Ovary (tissue), 10 donors: ENCODE data around the gene USP17L10. TPM values are rescaled to one million over a fixed set of nuclear protein-coding genes. Genes with fewer than 3 reads are reported as not detected.
"Not testable (repeated sequence)": the region's sequence is repeated elsewhere in the genome, so short reads cannot be mapped to it uniquely, and the experiment has no call there.

Experiments
- DNase-seq, 5 donors: peaks; one replicate each; pipeline ENCODE4 v3.0.0-alpha.2; 2019 to 2020
- H3K27ac ChIP-seq, 2 donors: fragments of 200-600 bp; one replicate each; pipeline versions ENCODE4 v1.5.1 to v1.8.0; 2019 to 2022
- H3K27me3 ChIP-seq: fragments of 200-600 bp; one replicate; pipeline ENCODE4 v1.8.0; 2022
- H3K36me3 ChIP-seq: fragments of 200-600 bp; sonication (generic); one replicate; pipeline ENCODE4 v1.5.1; 2019
- H3K4me1 ChIP-seq: one replicate; pipeline ENCODE4 v1.8.1; 2013; ENCODE audit warnings: mild to moderate bottlenecking, moderate library complexity; ENCODE audit not compliant: insufficient read depth
- H3K4me3 ChIP-seq: fragments of 200-600 bp; sonication (generic); one replicate; pipeline ENCODE4 v1.5.1; 2017
- H3K9me3 ChIP-seq, 2 donors: fragments of 200-600 bp in 1 of 2; sonication (generic) in 1 of 2; one replicate each; pipeline versions ENCODE4 v1.5.1 to v1.8.1; 2013 to 2019; ENCODE audit warnings: mild to moderate bottlenecking in 1 of 2, moderate library complexity in 1 of 2
- WGBS, 3 donors: extraction: QIAGEN DNeasy Blood & Tissue Kit in 1 of 3; methylation state at CpG; one replicate each; pipeline versions ENCODE4 v1.1.5 to v1.1.7; 2013 to 2017; 5-methylcytosine and 5-hydroxymethylcytosine counted together
- intact Hi-C, 4 donors: fragments of 100-400 bp; cut with DNase I; formaldehyde crosslinking; loops; one replicate each; pipeline versions ENCODE4 v1.11.0 to v1.15.1; 2022 to 2023
- long read RNA-seq, 3 donors: library from polyadenylated mRNA in 2 of 3; unstranded in 2 of 3; transcript quantifications; one replicate each; pipeline ENCODE4 v2.0.0 and lab custom pipeline, GENCODE V29; 2021 to 2026
- polyA plus RNA-seq, 2 donors: library from polyadenylated mRNA; stranded (reverse); fragments of 200-250 nt in 1 of 2; fragments of 350-450 nt in 1 of 2; fragmentation: Illumina TruSeq in 1 of 2; extraction: RNeasy Lipid Tissue Mini Kit (QIAGEN cat#74804) in 1 of 2; gene quantifications; one replicate each; pipeline ENCODE4 v1.2.3, GENCODE V29; 2013 to 2014
- total RNA-seq, 7 donors: library from RNA; depleted of rRNA in 2 of 7; stranded (reverse); fragments of >200 nt in 2 of 7; fragmentation: NEBNext Ultra II Directional in 3 of 7; extraction: Animal tissue kit (Norgen Biotek cat#: 25700) in 3 of 7; gene quantifications; one replicate each; pipeline versions ENCODE4 v1.1.0 to v1.2.4, GENCODE V29; 2016 to 2023
- donor health status: DM: no; HTN: no; CAD: no; lungs with moderate emphysema.
- donor health status: DM: no; HTN: no; CAD: no.
- donor health status: Bipolar disorder and iron deficiency.
- donor health status: DM: yes; HTN: yes; CAD: no.
- donor health status: DM: no; HTN: no; CAD: no.
- donor health status: DM: yes; HTN: yes; CAD: no.

USP17L10 gene, protein sequence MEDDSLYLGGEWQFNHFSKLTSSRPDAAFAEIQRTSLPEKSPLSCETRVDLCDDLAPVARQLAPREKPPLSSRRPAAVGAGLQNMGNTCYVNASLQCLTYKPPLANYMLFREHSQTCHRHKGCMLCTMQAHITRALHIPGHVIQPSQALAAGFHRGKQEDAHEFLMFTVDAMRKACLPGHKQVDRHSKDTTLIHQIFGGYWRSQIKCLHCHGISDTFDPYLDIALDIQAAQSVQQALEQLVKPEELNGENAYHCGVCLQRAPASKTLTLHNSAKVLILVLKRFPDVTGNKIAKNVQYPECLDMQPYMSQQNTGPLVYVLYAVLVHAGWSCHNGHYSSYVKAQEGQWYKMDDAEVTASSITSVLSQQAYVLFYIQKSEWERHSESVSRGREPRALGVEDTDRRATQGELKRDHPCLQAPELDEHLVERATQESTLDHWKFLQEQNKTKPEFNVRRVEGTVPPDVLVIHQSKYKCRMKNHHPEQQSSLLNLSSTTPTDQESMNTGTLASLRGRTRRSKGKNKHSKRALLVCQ
- not detected for total RNA-seq
- polyA plus RNA-seq: not detected
- long read RNA-seq, donor 1: 0 reads
- long read RNA-seq, donor 2: 0 reads
- long read RNA-seq, donor 3: 0 reads

DNA sequence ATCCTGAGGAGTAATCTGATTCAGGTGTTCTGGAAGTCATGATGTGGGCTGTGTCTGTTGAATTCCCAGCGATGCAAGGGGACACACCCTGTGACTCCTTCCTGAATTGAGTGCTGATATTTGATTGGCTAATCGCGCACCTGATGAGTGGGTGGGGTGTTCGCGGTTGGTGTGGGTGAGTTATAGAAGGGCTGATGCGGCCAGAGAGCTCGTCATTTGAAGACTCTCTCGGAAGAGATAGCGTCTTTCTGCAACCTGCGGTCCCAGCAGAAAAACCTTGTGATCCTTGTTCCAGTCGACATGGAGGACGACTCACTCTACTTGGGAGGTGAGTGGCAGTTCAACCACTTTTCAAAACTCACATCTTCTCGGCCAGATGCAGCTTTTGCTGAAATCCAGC lies at the start of gene USP17L10:
USP17L10 (plus strand) TSS at position 301 of the 400 bp plus-strand sequence; CDS start at position 301, 0 bp downstream.
- H3K9me3 ChIP-seq, H3K27me3 ChIP-seq, H3K4me3 ChIP-seq, DNase-seq, H3K27ac ChIP-seq, intact Hi-C loops, H3K36me3 ChIP-seq, H3K4me1 ChIP-seq: not testable (repeated sequence)
- no CpG with 5 or more reads among the region's 13 CpGs for WGBS, 3 donors

DNA sequence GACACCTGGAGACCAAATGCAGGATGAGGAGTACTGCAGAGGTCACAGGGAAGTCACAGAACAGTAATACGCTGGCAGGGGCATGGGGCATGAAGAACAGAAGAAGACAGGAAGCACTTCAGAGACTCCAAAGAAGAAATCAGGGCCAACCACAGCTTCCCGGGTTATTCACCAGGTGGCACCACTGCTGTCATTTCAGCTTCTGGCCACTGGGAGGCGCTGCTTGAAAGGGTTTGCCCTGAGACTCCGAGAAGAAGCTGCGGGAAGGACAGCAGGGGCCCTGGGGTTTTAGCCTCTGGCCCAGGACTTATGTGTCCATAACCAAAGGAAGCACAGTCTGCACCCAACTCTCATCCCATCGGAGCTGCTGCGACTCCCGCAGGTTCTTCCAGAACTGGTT lies 44.5 kb upstream of the USP17L10 start:
- DNase-seq, H3K4me1 ChIP-seq, H3K9me3 ChIP-seq, H3K36me3 ChIP-seq, H3K27me3 ChIP-seq, H3K4me3 ChIP-seq, intact Hi-C loops, H3K27ac ChIP-seq: not testable (repeated sequence)
- no CpG with 5 or more reads among the region's 8 CpGs for WGBS, 3 donors

DNA sequence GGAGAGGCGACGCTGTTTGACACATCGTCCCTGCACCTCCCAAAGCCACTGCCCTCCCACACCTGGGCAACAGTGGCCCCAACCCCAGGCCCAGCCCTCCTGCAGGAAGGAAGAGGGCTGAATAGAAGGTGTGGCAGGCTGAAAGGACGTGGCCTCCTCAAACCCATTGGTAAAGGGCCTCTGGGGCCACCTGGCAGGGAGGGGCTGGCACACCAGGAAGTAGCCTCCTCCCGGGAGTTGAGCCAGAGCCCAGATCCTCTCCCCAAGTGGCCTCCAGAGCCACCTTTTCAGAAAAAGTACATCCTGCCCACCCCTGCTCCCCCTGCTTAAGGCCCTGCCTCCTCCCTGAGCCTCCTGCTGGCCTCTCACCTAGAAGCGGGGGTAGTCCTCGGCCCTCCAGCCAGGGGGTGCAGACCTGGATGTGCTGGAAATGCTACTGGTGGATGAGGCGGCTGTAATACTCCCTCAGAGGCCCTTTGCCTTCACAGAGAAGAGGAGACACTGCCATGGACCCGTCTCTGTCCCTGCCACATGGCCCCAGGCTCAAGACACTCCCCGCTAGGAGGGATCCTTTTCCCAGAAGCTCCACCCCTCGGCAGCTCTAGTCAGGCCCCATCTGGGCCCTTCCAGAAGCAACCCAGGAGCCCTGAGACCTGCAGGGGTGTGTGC lies 40.5 kb upstream of the USP17L10 start, which contains the start of gene FAM90A26:
FAM90A26 (plus strand) TSS at position 619 of the 669 bp plus-strand sequence. CDS start 2,764 bp downstream, outside the sequence.
- DNase-seq, H3K4me1 ChIP-seq, intact Hi-C loops, H3K36me3 ChIP-seq, H3K27ac ChIP-seq, H3K9me3 ChIP-seq, H3K4me3 ChIP-seq, H3K27me3 ChIP-seq: not testable (repeated sequence)
- no CpG with 5 or more reads among the region's 11 CpGs for WGBS, 3 donors

DNA sequence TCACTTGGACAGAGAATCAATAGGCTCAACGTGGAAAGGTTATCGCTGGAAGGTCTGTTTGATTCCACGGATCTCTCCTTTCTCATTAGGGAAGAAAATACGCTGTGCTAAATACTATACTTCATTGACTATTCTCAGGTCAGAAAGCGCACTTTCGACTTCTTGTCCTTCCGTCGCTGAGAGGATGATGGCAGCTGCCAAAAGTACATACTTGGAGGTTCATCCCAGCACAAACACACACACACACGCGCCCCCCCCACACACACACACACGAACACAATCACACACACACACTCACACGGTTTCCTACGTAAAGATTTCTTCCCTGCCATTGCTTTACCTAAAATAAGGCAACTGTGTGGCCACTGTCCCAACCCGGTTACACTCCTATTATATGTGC lies 4.2 kb downstream of the USP17L10 start:
- H3K4me3 ChIP-seq, H3K9me3 ChIP-seq, H3K27me3 ChIP-seq, H3K4me1 ChIP-seq, H3K27ac ChIP-seq, intact Hi-C loops, H3K36me3 ChIP-seq: not testable (repeated sequence)
- DNase-seq: peak in 1 of 5 donors; percentile 2
- 70 to 74% (median 74%) methylated on average over 11 of the region's 14 CpGs for WGBS, 3 donors

DNA sequence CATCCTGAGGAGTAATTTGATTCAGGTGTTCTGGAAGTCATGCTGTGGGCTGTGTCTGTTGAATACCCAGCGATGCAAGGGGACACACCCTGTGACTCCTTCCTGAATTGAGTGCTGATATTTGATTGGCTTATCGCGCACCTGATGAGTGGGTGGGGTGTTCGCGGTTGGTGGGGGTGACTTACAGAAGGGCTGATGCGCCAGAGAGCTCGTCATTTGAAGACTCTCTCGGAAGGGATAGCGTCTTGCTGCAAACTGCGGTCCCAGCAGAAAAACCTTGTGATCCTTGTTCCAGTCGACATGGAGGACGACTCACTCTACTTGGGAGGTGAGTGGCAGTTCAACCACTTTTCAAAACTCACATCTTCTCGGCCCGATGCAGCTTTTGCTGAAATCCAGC lies 4.6 kb downstream of the USP17L10 start, which contains the start of gene USP17L11:
USP17L11 (plus strand) TSS at position 301 of the 400 bp plus-strand sequence; CDS start at position 301, 0 bp downstream.
- H3K27me3 ChIP-seq, DNase-seq, H3K4me3 ChIP-seq, intact Hi-C loops, H3K27ac ChIP-seq, H3K4me1 ChIP-seq, H3K36me3 ChIP-seq, H3K9me3 ChIP-seq: not testable (repeated sequence)
- no CpG with 5 or more reads among the region's 14 CpGs for WGBS, 3 donors

DNA sequence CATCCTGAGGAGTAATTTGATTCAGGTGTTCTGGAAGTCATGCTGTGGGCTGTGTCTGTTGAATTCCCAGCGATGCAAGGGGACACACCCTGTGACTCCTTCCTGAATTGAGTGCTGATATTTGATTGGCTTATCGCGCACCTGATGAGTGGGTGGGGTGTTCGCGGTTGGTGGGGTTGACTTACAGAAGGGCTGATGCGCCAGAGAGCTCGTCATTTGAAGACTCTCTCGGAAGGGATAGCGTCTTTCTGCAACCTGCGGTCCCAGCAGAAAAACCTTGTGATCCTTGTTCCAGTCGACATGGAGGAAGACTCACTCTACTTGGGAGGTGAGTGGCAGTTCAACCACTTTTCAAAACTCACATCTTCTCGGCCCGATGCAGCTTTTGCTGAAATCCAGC lies 9.4 kb downstream of the USP17L10 start, which contains the start of gene USP17L12:
USP17L12 (plus strand) TSS at position 301 of the 400 bp plus-strand sequence; CDS start at position 301, 0 bp downstream.
- H3K4me3 ChIP-seq, H3K27ac ChIP-seq, H3K9me3 ChIP-seq, intact Hi-C loops, H3K27me3 ChIP-seq, DNase-seq, H3K4me1 ChIP-seq, H3K36me3 ChIP-seq: not testable (repeated sequence)
- no CpG with 5 or more reads among the region's 13 CpGs for WGBS, 3 donors

DNA sequence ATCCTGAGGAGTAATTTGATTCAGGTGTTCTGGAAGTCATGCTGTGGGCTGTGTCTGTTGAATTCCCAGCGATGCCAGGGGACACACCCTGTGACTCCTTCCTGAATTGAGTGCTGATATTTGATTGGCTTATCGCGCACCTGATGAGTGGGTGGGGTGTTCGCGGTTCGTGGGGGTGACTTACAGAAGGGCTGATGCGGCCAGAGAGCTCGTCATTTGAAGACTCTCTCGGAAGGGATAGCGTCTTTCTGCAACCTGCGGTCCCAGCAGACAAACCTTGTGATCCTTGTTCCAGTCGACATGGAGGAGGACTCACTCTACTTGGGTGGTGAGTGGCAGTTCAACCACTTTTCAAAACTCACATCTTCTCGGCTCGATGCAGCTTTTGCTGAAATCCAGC lies 14.1 kb downstream of the USP17L10 start, which contains the start of gene USP17L13:
USP17L13 (plus strand) TSS at position 301 of the 400 bp plus-strand sequence; CDS start at position 301, 0 bp downstream.
- H3K36me3 ChIP-seq, DNase-seq, H3K9me3 ChIP-seq, H3K4me1 ChIP-seq, H3K4me3 ChIP-seq, intact Hi-C loops, H3K27ac ChIP-seq, H3K27me3 ChIP-seq: not testable (repeated sequence)
- no CpG with 5 or more reads among the region's 14 CpGs for WGBS, 3 donors

DNA sequence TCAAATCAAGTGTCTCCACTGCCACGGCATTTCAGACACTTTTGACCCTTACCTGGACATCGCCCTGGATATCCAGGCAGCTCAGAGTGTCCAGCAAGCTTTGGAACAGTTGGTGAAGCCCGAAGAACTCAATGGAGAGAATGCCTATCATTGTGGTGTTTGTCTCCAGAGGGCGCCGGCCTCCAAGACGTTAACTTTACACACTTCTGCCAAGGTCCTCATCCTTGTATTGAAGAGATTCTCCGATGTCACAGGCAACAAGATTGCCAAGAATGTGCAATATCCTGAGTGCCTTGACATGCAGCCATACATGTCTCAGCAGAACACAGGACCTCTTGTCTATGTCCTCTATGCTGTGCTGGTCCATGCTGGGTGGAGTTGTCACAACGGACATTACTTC lies 19.8 kb downstream of the USP17L10 start:
- intact Hi-C loops, H3K9me3 ChIP-seq, H3K36me3 ChIP-seq, H3K27me3 ChIP-seq, H3K27ac ChIP-seq, H3K4me3 ChIP-seq, H3K4me1 ChIP-seq: not testable (repeated sequence)
- DNase-seq: peak in 2 of 5 donors; percentile 4 to 32
- WGBS, 3 donors: 84 to 89% (median 86%) methylated on average over 5 of the region's 8 CpGs

DNA sequence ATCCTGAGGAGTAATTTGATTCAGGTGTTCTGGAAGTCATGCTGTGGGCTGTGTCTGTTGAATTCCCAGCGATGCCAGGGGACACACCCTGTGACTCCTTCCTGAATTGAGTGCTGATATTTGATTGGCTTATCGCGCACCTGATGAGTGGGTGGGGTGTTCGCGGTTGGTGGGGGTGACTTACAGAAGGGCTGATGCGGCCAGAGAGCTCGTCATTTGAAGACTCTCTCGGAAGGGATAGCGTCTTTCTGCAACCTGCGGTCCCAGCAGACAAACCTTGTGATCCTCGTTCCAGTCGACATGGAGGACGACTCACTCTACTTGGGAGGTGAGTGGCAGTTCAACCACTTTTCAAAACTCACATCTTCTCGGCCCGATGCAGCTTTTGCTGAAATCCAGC lies 23.6 kb downstream of the USP17L10 start, which contains the start of gene USP17L15:
USP17L15 (plus strand) TSS at position 301 of the 400 bp plus-strand sequence; CDS start at position 301, 0 bp downstream.
- WGBS, 3 donors: no CpG with 5 or more reads among the region's 15 CpGs
- DNase-seq: not testable (repeated sequence)

DNA sequence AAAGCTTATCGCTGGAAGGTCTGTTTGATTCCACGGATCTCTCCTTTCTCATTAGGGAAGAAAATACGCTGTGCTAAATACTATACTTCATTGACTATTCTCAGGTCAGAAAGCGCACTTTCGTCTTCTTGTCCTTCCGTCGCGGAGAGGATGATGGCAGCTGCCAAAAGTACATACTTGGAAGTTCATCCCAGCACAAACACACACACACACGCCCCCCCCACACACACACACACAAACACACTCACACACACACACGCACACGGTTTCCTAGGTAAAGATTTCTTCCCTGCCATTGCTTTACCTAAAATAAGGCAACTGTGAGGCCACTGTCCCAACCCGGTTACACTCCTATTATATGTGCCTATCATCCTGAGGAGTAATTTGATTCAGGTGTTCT lies 28.0 kb downstream of the USP17L10 start:
- 67 to 68% methylated on average over 3 to 9 of the region's 12 CpGs; no CpG with 5 or more reads in 1 of the 3 donors for WGBS, 3 donors
- H3K4me3 ChIP-seq, H3K4me1 ChIP-seq, H3K9me3 ChIP-seq, H3K27ac ChIP-seq, intact Hi-C loops, H3K27me3 ChIP-seq, H3K36me3 ChIP-seq: not testable (repeated sequence)
- peak in 3 of 5 donors; percentile 1 to 17 (median 4) for DNase-seq

More for the DNA sequence above, 23.6 kb downstream of the USP17L10 start, which contains the start of gene USP17L15:
- H3K4me1 ChIP-seq, H3K27ac ChIP-seq, H3K27me3 ChIP-seq, H3K4me3 ChIP-seq, intact Hi-C loops, H3K36me3 ChIP-seq, H3K9me3 ChIP-seq: not testable (repeated sequence)

DNA sequence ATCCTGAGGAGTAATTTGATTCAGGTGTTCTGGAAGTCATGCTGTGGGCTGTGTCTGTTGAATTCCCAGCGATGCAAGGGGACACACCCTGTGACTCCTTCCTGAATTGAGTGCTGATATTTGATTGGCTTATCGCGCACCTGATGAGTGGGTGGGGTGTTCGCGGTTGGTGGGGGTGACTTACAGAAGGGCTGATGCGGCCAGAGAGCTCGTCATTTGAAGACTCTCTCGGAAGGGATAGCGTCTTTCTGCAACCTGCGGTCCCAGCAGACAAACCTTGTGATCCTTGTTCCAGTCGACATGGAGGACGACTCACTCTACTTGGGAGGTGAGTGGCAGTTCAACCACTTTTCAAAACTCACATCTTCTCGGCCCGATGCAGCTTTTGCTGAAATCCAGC lies 33.1 kb downstream of the USP17L10 start, which contains the start of gene USP17L17:
USP17L17 (plus strand) TSS at position 301 of the 400 bp plus-strand sequence; CDS start at position 301, 0 bp downstream.
- H3K9me3 ChIP-seq, H3K36me3 ChIP-seq, H3K27me3 ChIP-seq, DNase-seq, H3K27ac ChIP-seq, H3K4me1 ChIP-seq, intact Hi-C loops, H3K4me3 ChIP-seq: not testable (repeated sequence)
- WGBS, 3 donors: 89 to 97% (median 90%) methylated on average over 5 to 14 of the region's 14 CpGs
